IgD-negative memory B cell (primary cell): ENCODE measurements around the gene CRABP2. TPM values are rescaled to one million over a fixed set of nuclear protein-coding genes. Genes with fewer than 3 reads are reported as not detected.
A peak's percentile ranks its signal among the peaks of the same experiment; 100 is the strongest.

Experiments used
- H3K27ac Mint-ChIP-seq, 3 donors: one replicate each; pipeline ENCODE4 v1.8.0; 2020 to 2022; ENCODE audit warnings: mild to moderate bottlenecking in 3 of 3, mixed read lengths in 3 of 3, moderate library complexity in 1 of 3
- H3K27me3 Mint-ChIP-seq: one replicate; pipeline ENCODE4 v1.8.0; 2021; ENCODE audit warnings: mixed read lengths
- H3K36me3 Mint-ChIP-seq: one replicate; pipeline ENCODE4 v1.8.0; 2020; ENCODE audit warnings: mild to moderate bottlenecking, mixed read lengths
- H3K4me1 Mint-ChIP-seq, 3 donors: one replicate each; pipeline ENCODE4 v1.8.0; 2020 to 2022; ENCODE audit warnings: mixed read lengths in 3 of 3, mild to moderate bottlenecking in 1 of 3
- H3K4me3 Mint-ChIP-seq, 4 donors: one replicate each; pipeline ENCODE4 v1.8.0; 2020 to 2022; ENCODE audit warnings: mild to moderate bottlenecking in 4 of 4, mixed read lengths in 4 of 4, moderate library complexity in 3 of 4
- H3K9me3 Mint-ChIP-seq, 3 donors: one replicate each; pipeline ENCODE4 v1.8.0; 2020 to 2021; ENCODE audit warnings: mixed read lengths in 3 of 3, mild to moderate bottlenecking in 1 of 3
- polyA plus RNA-seq: library from polyadenylated mRNA; unstranded; fragments of 300-500 nt; fragmentation: Illumina TruSeq; gene quantifications from one replicate; pipeline ENCODE4 v1.2.3, GENCODE V29; 2021

CRABP2 gene
- polyA plus RNA-seq, 1 donor from 2014 or later = 0.31 TPM

- H3K4me1 Mint-ChIP-seq = peaks cover 23 to 30% (median 29%) of the 10 kb centered on the region in 3 donors
- H3K4me3 Mint-ChIP-seq = no peak within 1 kb of the TSS
- H3K9me3 Mint-ChIP-seq = no peaks in the 10 kb centered on the region
- H3K27me3 Mint-ChIP-seq = peaks cover 2% of the 10 kb centered on the region
- peak within 1 kb of the TSS in 2 of 3 donors; percentile 97 to 98 for H3K27ac Mint-ChIP-seq
- H3K36me3 Mint-ChIP-seq = peaks cover 6% of the 10 kb centered on the region
Observed at GRCh38 chr1:156727926-156728598, 22.7 kb upstream of the CRABP2 start, which contains the start of gene METTL25B. METTL25B (plus strand) TSS chr1:156728469; CDS start chr1:156729105, 636 bp downstream.

DNA sequence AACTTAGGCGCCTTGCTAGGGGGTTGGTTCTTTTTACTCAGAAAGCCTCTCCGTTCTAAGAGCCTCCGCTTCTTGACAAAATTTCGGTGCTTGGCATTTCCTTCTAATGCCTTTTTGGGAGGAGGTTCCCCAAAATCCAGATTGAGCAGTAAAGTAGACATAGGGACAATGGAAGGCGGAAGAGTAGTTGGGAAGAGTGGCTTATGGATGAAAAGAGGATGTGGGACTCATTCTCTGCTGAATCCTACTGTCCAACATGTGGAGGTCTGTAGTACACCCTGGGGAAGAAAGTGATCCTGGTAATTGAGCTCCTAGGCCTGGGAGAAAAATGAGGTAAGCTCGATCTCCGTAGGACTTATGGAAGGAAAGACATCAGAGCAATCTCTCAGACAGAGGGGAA, 22.1 kb upstream of the CRABP2 start:
- H3K9me3 Mint-ChIP-seq = no peaks in the 10 kb centered on the region
- H3K4me3 Mint-ChIP-seq = no peak overlapping the region
- peaks cover 23 to 26% (median 25%) of the 10 kb centered on the region in 3 donors for H3K4me1 Mint-ChIP-seq
- H3K27ac Mint-ChIP-seq = peak overlapping the region in 2 of 3 donors; percentile 97 to 98
- peaks cover 2% of the 10 kb centered on the region for H3K27me3 Mint-ChIP-seq
- H3K36me3 Mint-ChIP-seq = peaks cover 3% of the 10 kb centered on the region

- peaks cover 2% of the 10 kb centered on the region for H3K27me3 Mint-ChIP-seq
- H3K4me3 Mint-ChIP-seq = no peak overlapping the region
- peaks cover 23 to 26% (median 25%) of the 10 kb centered on the region in 3 donors for H3K4me1 Mint-ChIP-seq
- H3K36me3 Mint-ChIP-seq = peaks cover 3% of the 10 kb centered on the region
- H3K27ac Mint-ChIP-seq = no peak overlapping the region
- H3K9me3 Mint-ChIP-seq = no peaks in the 10 kb centered on the region
Observed at GRCh38 chr1:156726549-156727226, 21.3 kb upstream of the CRABP2 start.

DNA sequence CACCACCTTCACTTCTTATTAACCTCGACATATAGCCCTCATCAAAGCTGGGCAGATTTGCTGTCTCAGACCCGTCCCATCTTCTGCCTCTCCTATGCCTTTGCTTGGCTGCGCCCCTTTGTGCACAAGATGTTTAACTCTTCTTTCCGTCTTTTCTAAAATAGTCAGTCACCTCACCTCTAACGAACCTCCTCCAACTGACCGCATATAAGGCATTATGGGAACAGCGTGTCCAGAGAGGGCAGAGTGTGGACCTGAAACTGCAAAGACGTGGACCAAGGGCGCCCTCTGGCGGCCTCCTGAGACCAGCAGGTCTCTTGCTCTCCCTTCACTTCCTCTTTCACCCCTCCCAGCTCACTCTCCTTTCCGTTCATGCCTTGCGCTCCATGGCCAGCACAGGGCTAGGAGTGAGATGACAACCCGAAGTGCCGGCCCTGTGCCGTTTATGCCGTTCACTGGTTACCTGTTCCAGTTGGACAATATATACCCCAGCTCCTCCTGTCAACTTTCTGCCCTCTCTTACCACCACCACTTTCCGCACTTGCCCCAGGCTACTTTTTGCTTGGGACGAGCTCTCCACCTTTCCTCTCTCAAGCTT, 20.4 kb upstream of the CRABP2 start:
- Mint-ChIP-seq H3K36me3 (peaks cover 3% of the 10 kb centered on the region), H3K27me3 (peaks cover 2% of the 10 kb centered on the region), H3K27ac (no peak overlapping the region), H3K9me3 (no peaks in the 10 kb centered on the region), H3K4me1 (peaks cover 23 to 26% (median 24%) of the 10 kb centered on the region in 3 donors), H3K4me3 (no peak overlapping the region)

DNA sequence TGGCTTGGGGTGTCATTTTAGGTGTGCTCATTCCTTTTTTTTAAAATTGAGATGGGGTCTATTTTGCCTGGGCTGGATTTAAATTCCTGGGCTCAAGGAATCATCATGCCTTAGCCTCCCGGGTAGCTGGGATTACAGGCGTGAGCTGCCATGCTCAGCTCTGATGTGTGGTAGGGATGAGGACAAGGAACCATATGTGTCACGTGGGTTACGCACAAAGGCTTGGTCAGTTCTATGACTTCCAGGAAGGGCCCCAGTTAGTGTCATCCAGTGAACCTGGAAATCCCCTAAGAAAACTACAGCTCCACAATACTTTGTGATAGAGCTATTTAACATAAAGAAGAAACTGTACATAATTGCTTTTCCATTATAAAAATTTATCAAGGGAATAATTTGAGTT, 16.2 kb upstream of the CRABP2 start:
- peaks cover 8% of the 10 kb centered on the region for H3K36me3 Mint-ChIP-seq
- H3K4me1 Mint-ChIP-seq = peaks cover 8 to 14% (median 11%) of the 10 kb centered on the region in 3 donors
- no peaks in the 10 kb centered on the region for H3K27me3 Mint-ChIP-seq
- no peak overlapping the region for H3K27ac Mint-ChIP-seq
- no peak overlapping the region for H3K4me3 Mint-ChIP-seq
- H3K9me3 Mint-ChIP-seq = no peaks in the 10 kb centered on the region

DNA sequence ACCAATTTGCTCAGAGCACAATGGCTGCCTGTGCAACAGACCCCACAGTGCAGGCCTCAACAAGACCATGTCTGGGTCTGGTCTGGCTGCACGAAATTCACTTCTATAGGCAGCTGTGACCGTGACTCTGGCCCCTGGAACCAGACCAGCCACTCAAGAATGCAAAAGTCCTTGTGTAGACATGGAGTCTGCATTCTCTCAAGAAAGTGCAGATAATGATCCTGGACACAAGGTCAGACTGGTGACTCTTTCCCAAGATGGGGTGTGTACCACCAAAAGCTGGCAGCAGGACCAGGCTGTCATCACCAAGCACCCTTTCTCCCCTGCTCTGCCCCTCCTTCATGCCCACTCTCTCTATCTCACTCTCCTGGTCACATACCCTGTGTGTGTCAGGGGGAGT, 15.7 kb upstream of the CRABP2 start:
- Mint-ChIP-seq H3K4me1 (peaks cover 8 to 15% (median 11%) of the 10 kb centered on the region in 3 donors), H3K9me3 (no peaks in the 10 kb centered on the region), H3K36me3 (peaks cover 8% of the 10 kb centered on the region), H3K4me3 (no peak overlapping the region), H3K27ac (no peak overlapping the region), H3K27me3 (no peaks in the 10 kb centered on the region)

DNA sequence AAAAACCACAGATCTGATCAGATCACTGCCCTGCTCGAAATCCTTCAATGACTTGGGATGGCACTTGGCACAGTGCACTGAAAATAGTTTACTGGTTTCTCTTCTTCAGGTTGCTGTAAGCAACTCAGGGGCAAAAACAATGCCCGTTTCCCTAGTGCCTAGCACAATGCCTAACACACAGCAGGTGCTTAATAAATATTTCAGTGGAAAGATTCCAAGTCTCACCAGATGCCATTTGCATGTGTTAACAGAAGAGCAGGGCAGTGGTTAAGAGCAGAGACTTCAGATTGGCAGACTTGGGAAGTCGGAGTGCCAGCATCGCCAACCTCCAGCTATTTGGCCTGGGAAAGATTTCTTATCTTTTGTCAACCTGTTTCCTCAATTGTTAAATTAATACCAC, 12.0 kb upstream of the CRABP2 start:
- no peaks in the 10 kb centered on the region for H3K9me3 Mint-ChIP-seq
- H3K4me1 Mint-ChIP-seq = peaks cover 0 to 5% (median 2%) of the 10 kb centered on the region in 3 donors
- no peaks in the 10 kb centered on the region for H3K27me3 Mint-ChIP-seq
- no peak overlapping the region for H3K4me3 Mint-ChIP-seq
- peaks cover 12% of the 10 kb centered on the region for H3K36me3 Mint-ChIP-seq
- H3K27ac Mint-ChIP-seq = no peak overlapping the region

- H3K27me3 Mint-ChIP-seq = no peaks in the 10 kb centered on the region
- H3K4me3 Mint-ChIP-seq = no peak overlapping the region
- H3K27ac Mint-ChIP-seq = no peak overlapping the region
- H3K36me3 Mint-ChIP-seq = peaks cover 9% of the 10 kb centered on the region
- H3K4me1 Mint-ChIP-seq = peaks cover 0 to 5% (median 2%) of the 10 kb centered on the region in 3 donors
- no peaks in the 10 kb centered on the region for H3K9me3 Mint-ChIP-seq
Observed at GRCh38 chr1:156714830-156715229, 9.4 kb upstream of the CRABP2 start.

- Mint-ChIP-seq H3K27me3 (no peaks in the 10 kb centered on the region), H3K4me3 (no peak overlapping the region), H3K27ac (no peak overlapping the region), H3K9me3 (no peaks in the 10 kb centered on the region), H3K36me3 (peaks cover 9% of the 10 kb centered on the region), H3K4me1 (peaks cover 0 to 5% (median 2%) of the 10 kb centered on the region in 3 donors)
Observed at GRCh38 chr1:156712626-156713025, 7.2 kb upstream of the CRABP2 start.

GRCh38 chr1:156711011-156711817, 5.8 kb upstream of the CRABP2 start:
- Mint-ChIP-seq H3K9me3 (no peaks in the 10 kb centered on the region), H3K4me3 (no peak overlapping the region), H3K27ac (no peak overlapping the region)

DNA sequence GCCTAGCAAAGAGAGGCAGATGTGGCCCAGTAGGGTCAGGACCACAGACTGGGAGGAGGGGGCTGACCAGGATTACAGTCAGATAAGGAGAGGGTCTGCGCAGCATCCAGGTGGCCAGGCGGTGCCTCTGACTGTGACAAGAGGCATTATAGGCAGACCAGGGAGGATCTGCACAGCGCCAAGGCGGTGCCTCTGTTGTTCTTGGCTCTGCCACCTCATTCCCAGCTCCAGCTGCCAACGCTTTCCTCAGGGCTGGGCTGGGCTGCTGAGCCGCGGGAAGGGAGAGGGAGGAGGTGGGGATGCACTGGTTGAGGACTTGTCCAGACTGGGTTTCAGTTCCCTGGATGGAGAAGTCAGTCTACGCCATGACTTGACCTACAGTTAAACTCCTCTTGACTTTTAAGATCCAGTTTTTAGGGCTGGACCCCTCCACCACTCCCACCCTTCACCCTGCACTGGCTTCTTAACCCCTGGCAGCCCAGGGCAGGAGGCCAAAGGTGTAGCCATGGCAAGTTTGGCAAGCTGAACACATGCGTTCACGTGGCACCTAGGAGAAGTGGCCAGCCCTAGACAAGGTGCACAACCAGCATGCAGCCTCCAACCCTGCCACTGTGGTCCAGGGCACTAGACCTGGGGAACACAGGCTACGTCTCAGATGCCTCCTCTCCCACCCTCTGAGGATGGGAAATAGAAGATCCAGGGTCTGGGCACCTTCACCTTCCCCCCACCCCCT, 4.5 kb upstream of the CRABP2 start:
- Mint-ChIP-seq H3K27me3 (peaks cover 6% of the 10 kb centered on the region), H3K9me3 (no peaks in the 10 kb centered on the region), H3K27ac (no peak overlapping the region), H3K36me3 (peaks cover 2% of the 10 kb centered on the region), H3K4me1 (peaks cover 0 to 5% (median 4%) of the 10 kb centered on the region in 3 donors), H3K4me3 (no peak overlapping the region)

More at GRCh38 chr1:156711011-156711817, 5.8 kb upstream of the CRABP2 start:
- H3K36me3 Mint-ChIP-seq = peaks cover 7% of the 10 kb centered on the region
- H3K4me1 Mint-ChIP-seq = peaks cover 0 to 3% (median 1%) of the 10 kb centered on the region in 3 donors
- H3K27me3 Mint-ChIP-seq = no peaks in the 10 kb centered on the region

- peak overlapping the region in 1 of 4 donors; percentile 7 for H3K4me3 Mint-ChIP-seq
- H3K9me3 Mint-ChIP-seq = no peaks in the 10 kb centered on the region
- peaks cover 0 to 11% (median 4%) of the 10 kb centered on the region in 3 donors for H3K4me1 Mint-ChIP-seq
- H3K36me3 Mint-ChIP-seq = no peaks in the 10 kb centered on the region
- H3K27ac Mint-ChIP-seq = no peak overlapping the region
- H3K27me3 Mint-ChIP-seq = peaks cover 12% of the 10 kb centered on the region
Observed at GRCh38 chr1:156709031-156709430, 3.6 kb upstream of the CRABP2 start.

- no peaks in the 10 kb centered on the region for H3K9me3 Mint-ChIP-seq
- H3K4me3 Mint-ChIP-seq = peak overlapping the region in 1 of 4 donors; percentile 7
- H3K36me3 Mint-ChIP-seq = no peaks in the 10 kb centered on the region
- peaks cover 0 to 12% (median 4%) of the 10 kb centered on the region in 3 donors for H3K4me1 Mint-ChIP-seq
- no peak overlapping the region for H3K27ac Mint-ChIP-seq
- H3K27me3 Mint-ChIP-seq = peaks cover 19% of the 10 kb centered on the region
Observed at GRCh38 chr1:156708218-156708661, 2.9 kb upstream of the CRABP2 start.
